Measurements from ENCODE around the gene SUFU.

SUFU gene

DNA sequence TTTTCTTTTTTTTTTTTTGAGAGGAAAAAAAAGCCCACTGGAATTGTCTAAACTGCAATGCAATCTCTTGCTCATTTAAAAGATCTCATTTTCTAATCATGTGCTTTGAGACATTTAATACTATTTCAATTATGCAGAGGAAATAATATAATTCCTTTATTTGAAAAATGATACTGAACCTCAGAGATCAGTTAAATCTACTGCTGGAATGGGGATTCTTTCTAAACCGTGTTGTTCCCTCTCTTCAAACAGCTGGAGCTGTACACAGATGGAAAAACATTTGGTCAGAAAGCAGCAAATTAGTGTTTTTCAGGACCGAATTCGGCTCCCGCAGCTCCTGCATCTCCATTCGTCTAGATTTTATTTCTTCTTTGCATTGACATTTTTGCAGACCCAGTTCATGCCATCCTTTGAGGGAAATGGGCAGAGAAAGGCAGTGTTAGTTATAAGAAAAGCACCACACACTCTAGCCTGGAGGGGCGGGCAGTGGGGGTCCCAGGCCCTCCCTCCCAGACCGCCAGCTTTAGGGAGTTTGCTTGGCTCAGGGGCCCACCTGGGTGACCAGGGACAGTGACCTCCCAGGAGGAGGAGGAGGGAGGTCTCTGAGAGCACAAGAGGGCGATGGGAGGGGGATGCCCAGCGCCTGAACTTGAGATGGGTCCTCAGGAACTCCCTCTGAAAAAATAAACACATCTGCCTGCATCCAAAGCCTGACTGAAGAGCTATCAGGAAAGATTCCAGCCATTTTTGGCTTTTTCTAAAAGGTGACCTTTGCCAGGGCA lies 173.0 kb downstream of the SUFU start:
- no peak for DNase-seq

DNA sequence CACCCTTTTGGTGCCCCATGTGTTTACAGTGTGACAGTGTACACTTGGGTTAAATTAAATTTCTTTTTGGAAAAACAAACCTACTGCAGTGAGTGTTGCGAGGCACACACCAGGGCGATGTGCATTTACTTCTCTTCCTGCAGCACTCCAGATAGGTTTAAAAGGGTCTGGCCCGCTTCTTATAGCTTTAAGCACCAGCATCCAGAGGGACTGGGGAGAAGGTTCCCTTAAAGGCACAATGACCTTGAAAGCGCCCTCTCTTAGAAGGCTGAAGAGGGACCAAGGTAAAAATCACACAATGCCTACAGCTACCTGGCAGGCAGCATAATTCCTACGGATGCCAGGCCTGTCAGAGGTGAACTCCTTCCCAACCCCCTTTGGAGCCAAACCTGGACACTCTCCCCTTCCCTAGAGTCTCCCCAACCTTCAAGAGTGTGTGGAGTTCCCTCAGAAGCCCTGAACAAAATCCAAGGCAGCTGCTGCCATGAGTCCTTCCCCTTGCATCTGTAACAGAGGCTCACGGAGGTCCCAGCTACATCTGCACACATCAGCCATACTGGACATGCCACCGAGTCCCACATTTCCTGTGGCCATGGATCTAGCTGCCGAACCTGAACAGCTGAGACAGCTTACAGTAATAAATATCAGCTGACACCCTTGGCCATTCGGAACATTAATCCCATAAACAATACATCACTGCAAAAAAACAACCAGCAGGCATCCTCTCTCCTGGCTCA lies 173.7 kb downstream of the SUFU start:
- no peak for DNase-seq

DNA sequence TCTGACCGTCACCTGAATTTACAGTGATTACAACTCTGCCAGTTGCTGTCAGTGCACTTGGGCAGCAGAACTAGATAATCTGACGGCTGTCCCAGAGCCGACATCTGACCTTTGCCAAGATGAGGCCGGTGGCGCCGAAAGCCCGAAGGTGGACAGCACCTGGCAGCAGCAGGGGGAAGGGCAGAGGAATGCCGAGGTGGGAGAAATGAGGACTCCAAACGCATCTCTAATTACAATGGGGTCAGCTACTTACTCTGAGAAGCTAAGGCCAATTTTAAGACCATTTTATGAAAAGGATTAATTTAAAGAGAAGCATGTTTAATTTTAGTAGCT lies 174.3 kb downstream of the SUFU start:
- no peak for DNase-seq

DNA sequence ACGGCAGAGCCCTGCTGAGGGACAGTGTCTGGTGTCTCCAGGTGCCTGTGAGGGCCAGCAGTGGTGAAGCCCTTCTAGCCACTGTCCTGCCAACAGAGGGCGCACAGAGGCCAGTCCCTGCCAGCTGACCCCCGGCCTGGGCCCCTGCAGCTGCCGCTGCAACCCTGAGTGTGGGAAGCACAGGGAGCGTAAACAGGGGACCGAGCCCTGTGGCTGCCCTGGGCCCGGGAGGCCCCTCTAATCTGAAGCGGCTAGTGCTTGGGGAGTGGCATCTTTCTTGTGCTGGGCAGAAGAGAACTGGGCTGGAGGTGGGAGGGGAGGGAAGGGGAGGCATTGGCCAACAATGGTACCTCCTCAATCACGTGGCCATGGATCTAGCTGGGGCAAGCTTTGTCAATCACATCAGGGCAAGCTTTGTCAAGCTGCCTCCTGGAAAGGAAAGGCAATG lies 175.1 kb downstream of the SUFU start:
- DNase-seq = peak; percentile 83

DNA sequence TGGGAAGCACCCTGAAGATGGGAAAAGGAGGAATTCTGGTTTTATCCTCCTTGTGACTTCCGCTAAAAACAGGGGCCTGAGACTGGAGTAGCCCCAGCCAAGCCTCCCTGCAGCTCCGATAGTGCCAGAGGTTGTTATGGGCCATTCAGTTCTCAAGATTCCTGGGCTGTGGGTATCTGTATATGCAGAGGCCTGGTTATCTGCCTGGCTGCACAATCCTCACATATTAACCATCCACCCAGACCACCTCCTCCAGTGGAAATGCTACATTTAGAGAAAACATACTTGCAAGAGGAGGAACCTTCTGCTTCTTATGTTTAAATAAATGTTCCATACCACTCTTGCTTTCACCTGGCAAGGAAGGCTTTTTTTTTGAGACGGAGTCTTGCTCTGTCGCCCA lies 175.8 kb downstream of the SUFU start:
- DNase-seq = no peak

DNA sequence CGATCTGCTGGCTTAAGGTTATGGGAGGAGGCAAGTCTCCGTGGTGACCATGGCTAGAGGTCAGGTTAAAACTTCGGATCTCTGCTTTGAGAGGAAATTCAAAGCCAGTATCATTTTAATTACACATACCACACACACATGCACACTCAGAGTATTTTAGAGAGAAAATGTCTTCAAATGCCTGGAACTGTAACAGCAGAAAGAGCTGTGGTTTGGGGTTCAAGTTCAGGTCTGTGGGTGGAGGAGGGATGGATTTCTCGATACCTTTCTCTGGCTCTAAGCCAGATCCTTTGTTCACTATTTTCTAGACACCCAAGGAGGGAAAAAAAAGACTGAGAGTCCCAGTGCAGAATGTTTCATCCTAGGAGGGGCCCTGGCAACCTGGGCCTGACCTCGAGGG lies 177.9 kb downstream of the SUFU start:
- DNase-seq = no peak

DNA sequence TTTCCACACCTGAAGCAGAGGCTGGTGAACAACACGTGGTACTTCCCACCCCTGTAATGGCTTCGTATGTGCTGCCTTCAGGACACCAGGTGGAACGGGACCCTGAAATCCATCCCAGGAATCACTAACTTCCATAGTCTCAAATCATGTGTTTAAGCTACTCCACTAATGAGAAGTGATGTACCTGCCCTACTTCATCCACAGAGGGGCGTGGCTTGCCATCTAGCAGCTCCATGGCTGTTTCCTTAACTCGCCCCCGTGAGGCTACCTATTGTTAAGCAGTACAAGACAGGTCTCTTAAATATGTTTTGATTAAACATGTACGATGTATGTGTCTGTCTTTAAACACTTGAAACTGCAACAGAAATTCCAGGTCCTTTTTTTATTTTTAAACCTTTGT lies 178.6 kb downstream of the SUFU start:
- DNase-seq = no peak

DNA sequence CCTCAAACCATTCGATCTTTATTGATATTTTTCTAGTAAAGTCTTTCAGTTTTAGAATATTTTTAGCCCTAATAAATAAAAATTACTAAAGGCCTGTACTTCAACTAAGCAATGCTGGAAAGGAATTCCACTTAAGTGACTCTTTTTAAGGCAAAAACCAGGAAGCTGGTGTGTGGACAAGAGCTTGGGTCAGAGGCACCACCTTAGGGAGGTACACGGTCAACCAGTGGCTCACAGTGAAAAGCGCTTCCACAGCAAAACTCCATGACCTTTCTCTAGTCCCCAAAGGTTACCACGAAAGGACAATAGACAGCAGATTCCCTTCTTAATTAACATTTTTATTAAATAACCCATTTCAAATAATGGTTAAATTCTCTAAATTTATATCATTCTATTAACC lies 179.2 kb downstream of the SUFU start:
- DNase-seq = no peak

Measured in left hindlimb (tissue), 1 donor.